ENCODE results near the gene ADAMTSL1. TPM values are rescaled to one million over a fixed set of nuclear protein-coding genes. Genes with fewer than 3 reads are reported as not detected.

Gene ADAMTSL1
- total RNA-seq, 4 donors from 2014 or later: 2.8 to 26.4 (median 9.4) TPM

DNA sequence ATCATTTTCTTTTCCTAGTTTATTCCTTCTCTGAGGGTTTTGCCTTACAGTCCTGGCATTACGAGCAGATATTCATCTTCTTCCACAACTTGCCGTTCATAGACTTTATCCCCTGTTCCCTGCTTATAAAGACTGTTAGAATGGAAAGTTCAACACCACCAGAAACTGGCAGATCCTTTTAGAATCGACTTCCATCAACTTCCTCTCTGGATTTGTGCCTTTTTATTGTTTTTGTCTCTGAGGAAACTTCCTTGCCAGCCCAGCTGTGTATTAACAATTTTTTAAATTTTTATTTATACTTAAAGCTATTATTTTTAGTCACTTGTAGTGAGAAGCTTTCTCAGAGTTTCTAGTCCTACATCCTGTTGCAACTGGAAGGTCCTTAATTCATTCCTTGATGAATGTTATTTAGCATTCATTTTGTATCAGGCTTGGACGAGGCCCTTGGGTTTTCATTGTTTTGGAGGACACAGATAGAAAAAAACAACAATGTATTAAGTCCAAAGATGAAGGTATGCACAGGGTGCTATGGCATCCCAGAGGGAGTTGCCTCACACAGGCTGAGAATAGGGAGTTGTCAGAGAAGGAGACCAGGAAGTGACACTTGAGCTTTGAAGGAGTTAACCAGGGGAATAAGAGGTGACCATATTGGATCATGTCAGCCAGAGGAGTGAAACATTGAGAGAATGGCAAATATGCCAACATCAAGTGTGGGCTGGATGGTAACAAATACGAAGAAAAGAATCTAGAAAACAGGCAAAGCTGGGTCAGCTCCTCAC lies 81.3 kb downstream of the ADAMTSL1 start:
- H3K27me3 ChIP-seq: no peaks in the 10 kb centered on the region
- H3K36me3 ChIP-seq: no peaks in the 10 kb centered on the region
- H3K4me1 ChIP-seq: no peaks in the 10 kb centered on the region
- no peak for TF ChIP-seq POLR2A (IDR thresholded peaks at IDR 0.05)
- TF ChIP-seq, protein P1, sequence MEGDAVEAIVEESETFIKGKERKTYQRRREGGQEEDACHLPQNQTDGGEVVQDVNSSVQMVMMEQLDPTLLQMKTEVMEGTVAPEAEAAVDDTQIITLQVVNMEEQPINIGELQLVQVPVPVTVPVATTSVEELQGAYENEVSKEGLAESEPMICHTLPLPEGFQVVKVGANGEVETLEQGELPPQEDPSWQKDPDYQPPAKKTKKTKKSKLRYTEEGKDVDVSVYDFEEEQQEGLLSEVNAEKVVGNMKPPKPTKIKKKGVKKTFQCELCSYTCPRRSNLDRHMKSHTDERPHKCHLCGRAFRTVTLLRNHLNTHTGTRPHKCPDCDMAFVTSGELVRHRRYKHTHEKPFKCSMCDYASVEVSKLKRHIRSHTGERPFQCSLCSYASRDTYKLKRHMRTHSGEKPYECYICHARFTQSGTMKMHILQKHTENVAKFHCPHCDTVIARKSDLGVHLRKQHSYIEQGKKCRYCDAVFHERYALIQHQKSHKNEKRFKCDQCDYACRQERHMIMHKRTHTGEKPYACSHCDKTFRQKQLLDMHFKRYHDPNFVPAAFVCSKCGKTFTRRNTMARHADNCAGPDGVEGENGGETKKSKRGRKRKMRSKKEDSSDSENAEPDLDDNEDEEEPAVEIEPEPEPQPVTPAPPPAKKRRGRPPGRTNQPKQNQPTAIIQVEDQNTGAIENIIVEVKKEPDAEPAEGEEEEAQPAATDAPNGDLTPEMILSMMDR (IDR thresholded peaks at IDR 0.05): no peak
- DNase-seq: no peak
- H3K27ac ChIP-seq: no peak overlapping the region
- no peaks in the 10 kb centered on the region for H3K9me3 ChIP-seq
- H3K4me3 ChIP-seq: no peak overlapping the region

DNA sequence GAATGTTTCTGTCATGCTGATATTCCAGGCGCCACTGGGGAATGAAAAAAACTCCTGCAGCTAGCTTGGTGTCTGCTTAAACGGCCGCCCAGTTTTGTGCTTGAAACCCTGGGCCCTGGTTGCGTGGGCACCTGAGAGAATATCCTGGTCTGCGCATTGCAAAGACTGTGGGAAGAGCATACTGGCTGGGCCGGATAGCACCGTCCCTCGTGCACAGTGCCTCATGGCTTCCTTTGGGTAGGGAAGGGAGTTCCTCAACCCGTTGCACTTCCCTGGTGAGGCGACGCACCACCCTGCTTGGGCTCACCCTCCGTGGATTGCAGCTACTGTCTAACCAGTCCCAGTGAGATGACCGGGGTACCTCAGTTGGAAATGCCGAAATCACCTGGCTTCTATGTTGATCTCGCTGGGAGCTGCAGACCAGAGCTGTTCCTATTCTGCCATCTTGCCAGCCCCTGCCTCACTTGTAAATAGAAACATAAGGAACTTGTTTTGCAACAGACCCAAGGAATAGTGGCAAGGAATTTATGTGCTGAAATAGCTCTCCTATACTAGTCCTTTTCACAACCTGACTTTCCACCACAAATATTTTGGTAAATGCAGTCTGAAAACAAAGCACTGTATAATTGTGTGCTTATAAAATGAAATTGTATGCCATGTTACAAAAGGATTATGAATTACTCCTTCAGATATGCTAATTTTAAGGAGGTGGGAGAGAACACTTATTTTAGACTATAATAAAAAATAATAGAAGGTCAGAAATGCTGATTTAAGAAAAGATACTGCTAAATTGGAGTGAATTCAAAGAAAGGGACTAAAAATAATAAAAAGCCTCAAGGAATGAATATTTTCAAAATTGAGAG lies 90.3 kb downstream of the ADAMTSL1 start:
- DNase-seq: no peak
- H3K4me1 ChIP-seq: no peaks in the 10 kb centered on the region

GRCh38 chr9:18566121-18566520 lies 92.2 kb downstream of the ADAMTSL1 start:
- Histone ChIP-seq H3K9me3 (no peaks in the 10 kb centered on the region), H3K4me3 (no peak overlapping the region), H3K36me3 (no peaks in the 10 kb centered on the region), H3K27ac (no peak overlapping the region), H3K27me3 (no peaks in the 10 kb centered on the region), H3K4me1 (no peaks in the 10 kb centered on the region)
- DNase-seq: no peak
- TF ChIP-seq POLR2A (IDR thresholded peaks at IDR 0.05): no peak
- TF ChIP-seq, protein P1 (IDR thresholded peaks at IDR 0.05): no peak

More for the DNA sequence above, 90.3 kb downstream of the ADAMTSL1 start:
- Histone ChIP-seq H3K27ac (no peak overlapping the region), H3K36me3 (no peaks in the 10 kb centered on the region), H3K4me3 (no peak overlapping the region), H3K27me3 (no peaks in the 10 kb centered on the region), H3K9me3 (no peaks in the 10 kb centered on the region)
- no peak for TF ChIP-seq POLR2A (IDR thresholded peaks at IDR 0.05)
- TF ChIP-seq, protein P1 (IDR thresholded peaks at IDR 0.05): no peak

DNA sequence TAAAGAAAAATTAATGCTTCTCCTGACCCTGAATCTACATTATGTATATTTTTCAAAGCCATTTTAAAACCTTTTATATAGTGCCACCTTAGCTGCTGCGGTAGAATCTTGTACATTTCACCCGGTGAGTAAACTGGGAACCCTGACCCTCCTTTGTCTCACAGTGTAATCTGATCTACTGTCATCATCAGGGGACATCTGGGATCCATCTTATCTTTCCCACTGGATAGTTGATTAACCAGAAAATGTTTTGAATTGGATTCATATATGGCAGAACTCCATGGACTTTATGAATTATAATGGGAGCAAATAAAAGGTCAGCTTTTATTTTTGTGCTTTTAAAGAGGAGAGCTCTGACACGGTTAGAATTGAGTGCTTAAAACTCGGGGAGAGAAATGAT lies 95.0 kb downstream of the ADAMTSL1 start:
- H3K4me1 ChIP-seq: no peaks in the 10 kb centered on the region
- H3K27ac ChIP-seq: no peak overlapping the region
- no peak for DNase-seq
- no peaks in the 10 kb centered on the region for H3K27me3 ChIP-seq
- no peak overlapping the region for H3K4me3 ChIP-seq
- TF ChIP-seq POLR2A (IDR thresholded peaks at IDR 0.05): no peak
- TF ChIP-seq, protein P1 (IDR thresholded peaks at IDR 0.05): no peak
- no peaks in the 10 kb centered on the region for H3K36me3 ChIP-seq
- H3K9me3 ChIP-seq: no peaks in the 10 kb centered on the region

GRCh38 chr9:18569941-18570630 lies 96.1 kb downstream of the ADAMTSL1 start:
- H3K36me3 ChIP-seq: no peaks in the 10 kb centered on the region
- DNase-seq: no peak
- no peaks in the 10 kb centered on the region for H3K4me1 ChIP-seq
- no peaks in the 10 kb centered on the region for H3K27me3 ChIP-seq
- TF ChIP-seq POLR2A (IDR thresholded peaks at IDR 0.05): no peak
- TF ChIP-seq, protein P1 (IDR thresholded peaks at IDR 0.05): no peak
- no peak overlapping the region for H3K27ac ChIP-seq
- H3K4me3 ChIP-seq: no peak overlapping the region
- no peaks in the 10 kb centered on the region for H3K9me3 ChIP-seq
